K562 (cell line): ENCODE data around the gene CNDP2. TPM values are rescaled to one million over a fixed set of nuclear protein-coding genes. Genes with fewer than 3 reads are reported as not detected.

Source experiments
- BCLAF1 ChIP-seq, 2 experiments: fragments of 450-650 bp in 1 of 2; IDR thresholded peaks; 2 replicates each; pipeline ENCODE4 v1.6.1; 2011 to 2017; ENCODE audit warnings: low read depth in 2 of 2, antibody characterized with exemption in 1 of 2, borderline replicate concordance in 1 of 2, low read length in 1 of 2, mild to moderate bottlenecking in 1 of 2, mixed read lengths in 1 of 2; ENCODE audit not compliant: control insufficient read depth in 1 of 2
- BRF2 ChIP-seq: IDR thresholded peaks from 3 replicates; pipeline ENCODE4 v1.6.1; 2011; ENCODE audit warnings: borderline replicate concordance, mild to moderate bottlenecking; ENCODE audit not compliant: insufficient read length, insufficient read depth
- E2F8 ChIP-seq: fragments of 450-650 bp; IDR thresholded peaks from 2 replicates; pipeline ENCODE4 v1.7.1; 2018; ENCODE audit warnings: mild to moderate bottlenecking, low read depth; ENCODE audit not compliant: partially characterized antibody
- FOS ChIP-seq: IDR thresholded peaks from 3 replicates; pipeline ENCODE4 v1.6.1; 2011; ENCODE audit not compliant: insufficient read length; ENCODE audit errors: extremely low read depth
- GABPA ChIP-seq: fragments of 200-800 bp; sonication (Bioruptor generic); conservative IDR thresholded peaks from 2 replicates; pipeline ENCODE4 v1.6.1; 2016; ENCODE audit warnings: low read depth, missing genetic modification characterization, missing compliant biosample characterization
- GTF2A2 ChIP-seq: IDR thresholded peaks from 2 replicates; pipeline ENCODE4 v1.6.1; 2016; ENCODE audit warnings: mild to moderate bottlenecking, missing genetic modification characterization, missing compliant biosample characterization
- HDAC2 ChIP-seq: fragments of 450-650 bp; IDR thresholded peaks from 2 replicates; pipeline ENCODE4 v1.6.1; 2016; ENCODE audit warnings: mild to moderate bottlenecking
- HDAC6 ChIP-seq: IDR thresholded peaks from 2 replicates; pipeline ENCODE4 v1.6.1; 2012; ENCODE audit warnings: low read depth, mild to moderate bottlenecking, control low read depth, inconsistent platforms, low read length, moderate library complexity
- HEY1 ChIP-seq: fragments of 250-450 bp; sonication (Bioruptor Pico); IDR thresholded peaks from 2 replicates; pipeline ENCODE4 v1.5.0; 2020; ENCODE audit warnings: mild to moderate bottlenecking, moderate library complexity, borderline replicate concordance
- MNT ChIP-seq, 2 experiments: fragments of 450-650 bp; conservative IDR thresholded peaks; 2 replicates each; pipeline ENCODE4 v1.6.1; 2017; ENCODE audit warnings: mild to moderate bottlenecking in 2 of 2, moderate library complexity in 2 of 2
- NFATC3 ChIP-seq: fragments of 450-650 bp; IDR thresholded peaks from 2 replicates; pipeline ENCODE4 v1.6.1; 2017; ENCODE audit warnings: mild to moderate bottlenecking
- NR0B1 ChIP-seq: fragments of 450-650 bp; IDR thresholded peaks from one replicate; pipeline ENCODE4 v1.6.1; 2018; ENCODE audit warnings: mild to moderate bottlenecking, moderate library complexity; ENCODE audit not compliant: partially characterized antibody
- PHF20 ChIP-seq: fragments of 450-650 bp; IDR thresholded peaks from 2 replicates; pipeline ENCODE4 v1.6.1; 2018; ENCODE audit not compliant: partially characterized antibody
- ZKSCAN1 ChIP-seq: fragments of 150-350 bp; IDR thresholded peaks from 2 replicates; pipeline ENCODE4 v1.6.1; 2016; ENCODE audit warnings: low read depth, low read length
- ZNF124 ChIP-seq: sonication (generic); formaldehyde crosslinking; IDR thresholded peaks from 2 replicates; pipeline ENCODE4 v1.8.1; 2022; ENCODE audit warnings: missing genetic modification reagents
- ZNF197 ChIP-seq: fragments of 200-800 bp; sonication (Bioruptor generic); IDR thresholded peaks from 2 replicates; pipeline ENCODE4 v1.6.1; 2016; ENCODE audit warnings: low read depth, missing genetic modification characterization, missing compliant biosample characterization
- polyA plus RNA-seq, 8 experiments: library from polyadenylated mRNA; depleted of rRNA in 4 of 8; stranded (reverse) in 5 of 8; unstranded in 3 of 8; fragments of >200 nt; fragmentation: Nextera tagmentation in 2 of 8; fragmentation: Illumina TruSeq in 1 of 8; extraction: Ambion mirVana in 2 of 8; extraction: Trizol in 1 of 8; gene quantifications; 2 replicates each; pipeline versions ENCODE4 v1.2.1 to v1.2.3, GENCODE V29; 2011 to 2014; ENCODE audit warnings: inconsistent platforms in 1 of 8, missing spikeins in 1 of 8
- total RNA-seq, 7 experiments: library from RNA; depleted of rRNA in 6 of 7; stranded (reverse); fragments of >200 nt in 6 of 7; fragmentation: Illumina TruSeq in 2 of 7; extraction: Trizol in 2 of 7; gene quantifications; 2 replicates each; pipeline versions ENCODE4 v1.2.1 to v1.2.3, GENCODE V29; 2011 to 2021; ENCODE audit warnings: low replicate concordance in 1 of 7

CNDP2 gene
- total and polyA plus RNA-seq, 9 of the 15 experiments (the other 6 are each of a cell fraction or from before 2014, with no cell fraction given), result 34.1 to 128 (median 53.8) TPM

- no peak for TF ChIP-seq BCLAF1 (IDR thresholded peaks at IDR 0.05; ENCODE audit: borderline replicate concordance in 1 of 2, control insufficient read depth in 1 of 2, low read depth in 2 of 2, low read length in 1 of 2)
- 0 out of 2 replicates have a peak, but pooled peaks have one; percentile 5 for TF ChIP-seq ZKSCAN1
- TF ChIP-seq HDAC2, result no peak
- TF ChIP-seq E2F8, result no peak
- TF ChIP-seq HDAC6, result no peak
- peak; percentile 93 to 97 for TF ChIP-seq MNT (conservative IDR thresholded peaks at IDR 0.05)
- no peak for TF ChIP-seq HEY1
- no peak for TF ChIP-seq NR0B1
- TF ChIP-seq FOS, result no peak
- no peak for TF ChIP-seq BRF2
- no peak for TF ChIP-seq NFATC3
- no peak for TF ChIP-seq PHF20
- no peak for TF ChIP-seq ZNF197 (CRISPR knock-in tag)
- TF ChIP-seq ZNF124, result no peak
- TF ChIP-seq GTF2A2 (tag), result no peak
- TF ChIP-seq GABPA, result peak; percentile 89
Observed at GRCh38 chr18:74495581-74496507, at the start of gene CNDP2 (continued).
